ENCODE results near the gene SNTG2.

Gene SNTG2

GRCh38 chr2:926896-927295 lies 23.8 kb upstream of the SNTG2 start:
- DNase-seq (ENCODE audit: low spot score): no peak

- DNase-seq (ENCODE audit: low spot score): no peak
These were observed 21.5 kb upstream of the SNTG2 start for GRCh38 chr2:929011-929735.

GRCh38 chr2:929925-930324 lies 20.7 kb upstream of the SNTG2 start:
- DNase-seq (ENCODE audit: low spot score): no peak

GRCh38 chr2:930935-931334 lies 19.7 kb upstream of the SNTG2 start:
- no peak for DNase-seq (ENCODE audit: low spot score)

GRCh38 chr2:932320-933115 lies 18.1 kb upstream of the SNTG2 start:
- no peak for DNase-seq (ENCODE audit: low spot score)

- no peak for DNase-seq (ENCODE audit: low spot score)
These were observed 16.8 kb upstream of the SNTG2 start for GRCh38 chr2:933734-934295.

- no peak for DNase-seq (ENCODE audit: low spot score)
These were observed 13.1 kb upstream of the SNTG2 start for GRCh38 chr2:937530-937929.

GRCh38 chr2:938181-939005 lies 12.3 kb upstream of the SNTG2 start:
- DNase-seq (ENCODE audit: low spot score): no peak

- peak; percentile 27 for DNase-seq (ENCODE audit: low spot score)
These were observed 10.6 kb upstream of the SNTG2 start for GRCh38 chr2:939936-940601.

GRCh38 chr2:941871-942270 lies 8.8 kb upstream of the SNTG2 start:
- DNase-seq (ENCODE audit: low spot score): no peak

- DNase-seq (ENCODE audit: low spot score): no peak
These were observed 7.7 kb upstream of the SNTG2 start for GRCh38 chr2:942775-943460.

GRCh38 chr2:943461-943797 lies 7.2 kb upstream of the SNTG2 start:
- DNase-seq (ENCODE audit: low spot score): no peak

GRCh38 chr2:943821-944220 lies 6.8 kb upstream of the SNTG2 start:
- no peak for DNase-seq (ENCODE audit: low spot score)

- no peak for DNase-seq (ENCODE audit: low spot score)
These were observed 6.0 kb upstream of the SNTG2 start for GRCh38 chr2:944693-945092.

GRCh38 chr2:945104-945503 lies 5.5 kb upstream of the SNTG2 start:
- DNase-seq (ENCODE audit: low spot score): no peak

- no peak for DNase-seq (ENCODE audit: low spot score)
These were observed 4.3 kb upstream of the SNTG2 start for GRCh38 chr2:946073-946948.

GRCh38 chr2:949384-950079 lies 1.1 kb upstream of the SNTG2 start:
- no peak for DNase-seq (ENCODE audit: low spot score)

GRCh38 chr2:951224-952006 lies 766 bp downstream of the SNTG2 start:
- DNase-seq (ENCODE audit: low spot score): no peak

GRCh38 chr2:953408-953807 lies 2.8 kb downstream of the SNTG2 start:
- DNase-seq (ENCODE audit: low spot score): no peak

Data from GM03348 (cell line).